ENCODE measurements around the gene KLF16.

KLF16 gene

DNA sequence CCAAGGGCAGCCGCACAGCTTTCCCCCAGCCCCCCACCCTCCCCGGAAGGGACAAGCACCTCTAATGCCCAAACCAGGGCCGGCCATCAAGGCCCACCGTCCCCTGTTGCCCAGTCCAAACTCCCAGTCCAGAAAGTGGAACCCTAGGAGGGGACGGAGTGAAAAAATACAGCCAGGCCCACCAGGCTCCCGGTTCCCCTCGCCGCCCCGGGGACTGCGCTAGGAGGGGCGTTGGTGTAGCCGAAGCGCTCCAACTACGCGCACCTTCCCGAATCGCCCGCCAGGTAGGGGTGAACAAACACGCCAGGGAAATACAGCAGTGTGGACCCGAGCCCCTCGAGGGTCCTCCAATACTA lies 1.3 kb downstream of the KLF16 start:
- DNase-seq (ENCODE audit: low read depth): no peak
- TF ChIP-seq, protein P1, sequence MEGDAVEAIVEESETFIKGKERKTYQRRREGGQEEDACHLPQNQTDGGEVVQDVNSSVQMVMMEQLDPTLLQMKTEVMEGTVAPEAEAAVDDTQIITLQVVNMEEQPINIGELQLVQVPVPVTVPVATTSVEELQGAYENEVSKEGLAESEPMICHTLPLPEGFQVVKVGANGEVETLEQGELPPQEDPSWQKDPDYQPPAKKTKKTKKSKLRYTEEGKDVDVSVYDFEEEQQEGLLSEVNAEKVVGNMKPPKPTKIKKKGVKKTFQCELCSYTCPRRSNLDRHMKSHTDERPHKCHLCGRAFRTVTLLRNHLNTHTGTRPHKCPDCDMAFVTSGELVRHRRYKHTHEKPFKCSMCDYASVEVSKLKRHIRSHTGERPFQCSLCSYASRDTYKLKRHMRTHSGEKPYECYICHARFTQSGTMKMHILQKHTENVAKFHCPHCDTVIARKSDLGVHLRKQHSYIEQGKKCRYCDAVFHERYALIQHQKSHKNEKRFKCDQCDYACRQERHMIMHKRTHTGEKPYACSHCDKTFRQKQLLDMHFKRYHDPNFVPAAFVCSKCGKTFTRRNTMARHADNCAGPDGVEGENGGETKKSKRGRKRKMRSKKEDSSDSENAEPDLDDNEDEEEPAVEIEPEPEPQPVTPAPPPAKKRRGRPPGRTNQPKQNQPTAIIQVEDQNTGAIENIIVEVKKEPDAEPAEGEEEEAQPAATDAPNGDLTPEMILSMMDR (conservative IDR thresholded peaks at IDR 0.05; ENCODE audit: control insufficient read depth, insufficient read depth, low read depth, low read length): no peak
- H3K4me3 ChIP-seq (ENCODE audit: control insufficient read depth, low read depth, low read length): peak overlapping the region; percentile 83

- DNase-seq (ENCODE audit: low read depth): no peak
- peak overlapping the region; percentile 83 for H3K4me3 ChIP-seq (ENCODE audit: control insufficient read depth, low read depth, low read length)
- TF ChIP-seq, protein P1 (conservative IDR thresholded peaks at IDR 0.05; ENCODE audit: control insufficient read depth, insufficient read depth, low read depth, low read length): no peak
Measured at GRCh38 chr19:1861599-1862031, 1.8 kb downstream of the KLF16 start.

DNA sequence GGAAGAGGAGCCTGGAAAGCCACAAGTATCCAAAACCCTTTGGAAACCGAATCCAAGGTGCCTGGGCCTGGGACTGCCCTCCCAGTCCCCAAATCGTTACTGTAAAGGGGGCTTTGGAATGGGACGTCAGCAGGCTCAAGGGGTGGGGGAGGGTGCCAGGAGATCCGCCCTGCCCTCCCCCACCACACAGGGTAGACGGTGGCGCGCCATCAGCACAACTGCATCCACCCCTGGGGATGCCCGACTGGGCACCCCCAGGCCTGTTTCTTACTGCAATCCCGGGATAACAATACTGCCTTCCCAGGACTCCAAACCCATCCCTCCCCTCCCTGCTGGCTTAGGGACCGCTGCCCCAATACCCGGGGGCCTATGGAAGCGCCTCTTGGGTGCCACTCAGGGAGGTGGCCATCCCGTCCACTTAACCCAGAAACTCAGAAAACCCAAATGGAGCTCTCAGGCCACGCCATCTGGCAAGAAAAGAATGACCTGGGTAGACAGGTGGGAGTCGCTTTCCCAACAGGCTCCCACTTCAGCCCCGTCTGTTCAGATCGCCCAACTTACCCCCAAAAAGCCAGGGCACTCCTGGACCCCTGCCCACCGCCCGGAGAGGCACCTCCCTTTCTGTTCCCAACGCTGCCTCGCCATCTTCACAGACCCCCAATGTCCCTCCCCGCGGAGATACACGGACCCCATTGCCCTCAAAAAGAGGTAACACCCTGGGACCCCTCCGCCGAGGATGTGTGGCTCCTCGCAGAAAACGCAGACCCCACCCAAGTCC lies 2.4 kb downstream of the KLF16 start:
- peak overlapping the region; percentile 83 for H3K4me3 ChIP-seq (ENCODE audit: control insufficient read depth, low read depth, low read length)
- TF ChIP-seq, protein P1 (conservative IDR thresholded peaks at IDR 0.05; ENCODE audit: control insufficient read depth, insufficient read depth, low read depth, low read length): no peak
- DNase-seq (ENCODE audit: low read depth): no peak

DNA sequence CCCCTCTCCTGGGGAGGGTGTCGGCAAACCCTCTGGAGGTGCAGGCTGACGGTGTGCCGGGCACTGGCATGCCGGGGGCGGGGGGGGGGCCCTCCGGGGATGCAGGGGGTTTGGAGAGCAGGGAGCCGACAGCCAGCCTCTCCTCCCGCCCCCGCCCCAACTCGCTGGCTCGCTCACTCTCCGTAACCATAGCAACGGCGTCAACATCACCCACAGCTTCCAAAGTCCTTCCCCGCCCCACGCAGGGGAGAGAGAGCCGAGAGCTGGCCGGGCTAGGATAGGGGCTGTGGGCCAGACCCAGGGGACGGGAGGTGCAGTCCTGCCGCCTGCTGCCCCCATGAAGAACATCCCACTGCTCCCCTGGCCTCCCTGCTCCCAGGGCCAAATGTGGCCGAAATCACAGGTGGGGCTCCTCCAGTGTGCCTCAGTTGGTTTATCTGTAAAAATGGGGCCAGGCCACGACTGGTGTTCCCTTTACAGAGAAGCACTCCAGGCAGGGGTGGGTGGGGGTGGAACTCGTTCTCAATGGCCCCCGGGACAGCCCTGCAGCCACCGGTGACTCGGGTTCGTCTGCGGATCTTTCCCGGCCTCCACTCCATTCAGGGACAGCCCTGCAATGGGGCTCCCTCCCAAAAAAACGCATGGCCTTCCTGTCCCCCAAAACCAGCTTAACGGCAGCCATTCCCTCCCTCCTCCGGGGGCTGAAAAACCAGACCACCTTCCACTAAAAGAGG lies 3.2 kb downstream of the KLF16 start:
- DNase-seq (ENCODE audit: low read depth): peak; percentile 75
- TF ChIP-seq, protein P1 (conservative IDR thresholded peaks at IDR 0.05; ENCODE audit: control insufficient read depth, insufficient read depth, low read depth, low read length): no peak
- peak overlapping the region; percentile 83 for H3K4me3 ChIP-seq (ENCODE audit: control insufficient read depth, low read depth, low read length)

DNA sequence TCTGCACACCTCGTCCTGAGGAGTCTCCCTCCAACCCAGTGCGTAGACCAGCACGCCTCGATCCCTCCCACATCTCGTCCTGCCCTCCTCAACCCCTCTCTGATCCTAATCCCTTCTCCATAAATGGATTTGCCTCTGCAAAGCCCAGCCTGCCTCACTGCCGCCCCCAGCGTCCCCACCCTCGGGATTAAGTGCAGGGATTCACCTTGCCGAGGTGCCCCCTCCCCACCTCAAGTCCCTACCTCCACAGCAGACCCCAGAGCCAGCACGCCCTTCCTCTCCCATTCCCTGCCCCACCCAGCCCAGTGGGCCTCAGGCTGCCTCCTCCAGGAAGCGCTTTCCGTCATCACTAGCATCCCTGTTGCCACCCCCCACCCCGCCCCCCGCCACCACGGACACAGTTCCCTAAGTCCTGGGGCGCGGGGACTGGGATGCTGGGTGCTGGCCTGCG lies 4.0 kb downstream of the KLF16 start:
- TF ChIP-seq, protein P1 (conservative IDR thresholded peaks at IDR 0.05; ENCODE audit: control insufficient read depth, insufficient read depth, low read depth, low read length): no peak
- no peak for DNase-seq (ENCODE audit: low read depth)
- no peak overlapping the region for H3K4me3 ChIP-seq (ENCODE audit: control insufficient read depth, low read depth, low read length)

DNA sequence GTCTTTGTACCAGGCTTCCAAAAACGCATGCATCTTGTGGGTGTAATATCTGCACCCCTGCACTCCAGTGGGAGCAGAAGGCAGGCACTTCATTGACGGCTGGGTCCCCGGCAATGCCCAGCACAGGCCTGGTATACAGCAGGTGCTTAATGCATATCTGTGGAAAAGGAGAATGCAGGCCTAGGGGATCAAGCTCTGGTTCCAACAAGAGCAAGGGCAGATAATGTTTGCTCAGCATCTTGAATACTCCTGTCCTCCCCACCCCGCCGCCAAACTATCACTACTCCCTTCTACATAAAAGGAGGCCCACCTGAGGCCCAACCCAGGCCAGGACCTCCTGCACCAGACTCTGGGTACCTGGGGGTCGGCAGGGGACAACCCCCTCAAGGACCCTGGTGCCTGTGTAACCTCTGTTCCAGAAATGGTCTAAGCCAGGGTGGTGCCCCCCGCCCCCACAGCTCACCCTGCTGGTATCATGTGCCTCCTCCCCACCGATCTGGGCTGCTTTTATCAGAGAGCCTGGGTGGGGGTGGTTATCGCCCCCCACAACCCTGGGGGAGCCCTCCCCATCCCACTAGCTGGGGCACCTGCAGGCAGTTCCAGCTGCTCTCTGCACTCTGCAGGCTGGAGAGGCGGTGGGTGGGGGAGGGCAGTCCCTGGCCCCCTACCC lies 4.8 kb downstream of the KLF16 start:
- no peak for DNase-seq (ENCODE audit: low read depth)
- H3K4me3 ChIP-seq (ENCODE audit: control insufficient read depth, low read depth, low read length): no peak overlapping the region
- TF ChIP-seq, protein P1 (conservative IDR thresholded peaks at IDR 0.05; ENCODE audit: control insufficient read depth, insufficient read depth, low read depth, low read length): no peak

Measured in fibroblast of mammary gland (primary cell).